ENCODE measurements around the gene TBCA. TPM values are rescaled to one million over a fixed set of nuclear protein-coding genes. Genes with fewer than 3 reads are reported as not detected.

Gene TBCA
- total RNA-seq, 1 donor: 91.5 TPM

DNA sequence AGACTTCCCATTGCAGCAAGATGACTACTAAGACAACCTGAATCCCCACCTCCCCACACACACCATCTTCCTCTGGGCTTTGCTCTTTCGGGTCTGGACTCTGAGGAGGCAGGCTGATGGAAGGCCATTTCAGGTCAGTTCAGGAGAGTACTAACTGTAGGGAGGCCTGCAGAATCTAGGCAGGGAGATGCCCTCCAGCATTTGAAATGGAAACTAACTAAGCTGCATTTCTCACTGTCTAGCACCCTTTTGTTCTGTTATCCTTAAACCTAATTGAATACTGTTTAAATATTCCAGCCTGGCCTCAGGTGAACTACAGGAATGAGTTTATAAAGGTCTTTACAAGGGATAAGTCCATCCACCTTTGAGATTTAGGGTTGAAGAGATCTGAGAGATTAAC, 4.9 kb upstream of the TBCA start:
- TF ChIP-seq, protein P1, sequence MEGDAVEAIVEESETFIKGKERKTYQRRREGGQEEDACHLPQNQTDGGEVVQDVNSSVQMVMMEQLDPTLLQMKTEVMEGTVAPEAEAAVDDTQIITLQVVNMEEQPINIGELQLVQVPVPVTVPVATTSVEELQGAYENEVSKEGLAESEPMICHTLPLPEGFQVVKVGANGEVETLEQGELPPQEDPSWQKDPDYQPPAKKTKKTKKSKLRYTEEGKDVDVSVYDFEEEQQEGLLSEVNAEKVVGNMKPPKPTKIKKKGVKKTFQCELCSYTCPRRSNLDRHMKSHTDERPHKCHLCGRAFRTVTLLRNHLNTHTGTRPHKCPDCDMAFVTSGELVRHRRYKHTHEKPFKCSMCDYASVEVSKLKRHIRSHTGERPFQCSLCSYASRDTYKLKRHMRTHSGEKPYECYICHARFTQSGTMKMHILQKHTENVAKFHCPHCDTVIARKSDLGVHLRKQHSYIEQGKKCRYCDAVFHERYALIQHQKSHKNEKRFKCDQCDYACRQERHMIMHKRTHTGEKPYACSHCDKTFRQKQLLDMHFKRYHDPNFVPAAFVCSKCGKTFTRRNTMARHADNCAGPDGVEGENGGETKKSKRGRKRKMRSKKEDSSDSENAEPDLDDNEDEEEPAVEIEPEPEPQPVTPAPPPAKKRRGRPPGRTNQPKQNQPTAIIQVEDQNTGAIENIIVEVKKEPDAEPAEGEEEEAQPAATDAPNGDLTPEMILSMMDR (IDR thresholded peaks at IDR 0.05; ENCODE audit: insufficient read depth, low read depth, low read length): no peak
- no peak for DNase-seq (ENCODE audit: low read depth)
- no peak overlapping the region for H3K4me3 ChIP-seq (ENCODE audit: low read depth, low read length)

DNA sequence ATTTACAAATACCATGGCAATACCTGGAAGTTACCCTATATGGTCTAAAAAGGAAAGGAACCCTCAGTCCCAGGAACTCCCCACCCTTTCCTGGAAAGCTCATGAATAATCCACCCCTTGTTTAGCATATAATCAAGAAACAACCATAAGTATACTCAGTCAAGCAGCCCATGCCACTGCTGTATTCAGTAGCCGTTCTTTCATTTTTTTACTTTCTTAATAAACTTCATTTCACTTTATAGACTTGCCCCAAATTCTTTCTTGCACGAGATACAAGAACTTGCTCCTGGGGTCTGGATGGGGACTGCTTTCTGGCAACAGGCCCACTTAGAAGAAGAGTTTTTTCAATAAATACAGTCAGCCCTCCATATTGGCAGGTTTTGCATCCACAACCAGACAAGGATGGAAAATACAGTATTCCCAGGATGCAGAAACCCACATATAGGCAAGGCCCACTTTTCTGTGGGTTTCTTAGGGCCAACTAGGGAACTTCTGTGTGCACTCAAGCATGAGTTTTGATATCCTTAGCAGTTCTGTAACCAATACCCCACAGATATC, 2.8 kb upstream of the TBCA start:
- TF ChIP-seq, protein P1 (IDR thresholded peaks at IDR 0.05; ENCODE audit: insufficient read depth, low read depth, low read length): no peak
- no peak overlapping the region for H3K4me3 ChIP-seq (ENCODE audit: low read depth, low read length)
- DNase-seq (ENCODE audit: low read depth): no peak

DNA sequence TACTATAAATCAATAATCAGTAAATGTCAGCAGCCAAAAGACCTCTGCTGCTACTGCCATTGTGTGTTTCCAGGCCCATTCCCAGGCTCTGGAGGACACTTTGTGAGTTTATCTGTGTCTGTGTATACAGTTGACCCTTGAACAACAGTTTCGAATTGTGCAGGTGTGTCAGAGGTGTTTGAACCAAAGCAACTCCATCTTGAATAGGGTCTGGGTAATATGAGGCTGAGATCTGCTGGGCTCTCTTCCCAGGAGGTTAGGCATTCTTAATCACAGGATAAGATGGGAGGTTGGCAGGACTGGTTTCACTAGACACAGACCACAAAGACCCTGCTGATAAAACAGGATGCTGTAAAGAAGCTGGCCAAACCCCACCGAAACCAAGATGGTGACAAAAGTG, 2.3 kb upstream of the TBCA start:
- TF ChIP-seq, protein P1 (IDR thresholded peaks at IDR 0.05; ENCODE audit: insufficient read depth, low read depth, low read length): no peak
- DNase-seq (ENCODE audit: low read depth): no peak
- H3K4me3 ChIP-seq (ENCODE audit: low read depth, low read length): no peak overlapping the region

DNA sequence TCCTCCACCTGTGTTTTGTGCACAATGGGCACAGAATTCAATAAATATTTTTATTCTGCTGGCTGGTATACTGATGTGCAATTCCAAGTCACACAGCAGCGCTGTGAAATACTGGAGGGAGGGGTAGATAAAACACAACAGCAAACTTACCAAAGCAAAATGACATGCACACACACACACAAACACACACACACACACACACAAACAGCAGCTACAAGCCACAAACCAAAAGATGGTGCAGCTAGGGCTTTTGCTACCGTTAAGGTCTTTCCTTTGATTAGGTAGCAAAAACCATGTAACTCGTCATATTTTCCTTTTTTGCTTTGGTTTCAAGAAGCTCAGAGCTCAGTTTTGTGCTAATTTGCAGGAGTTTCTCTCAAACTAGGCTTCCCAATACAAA, 1.8 kb upstream of the TBCA start:
- DNase-seq (ENCODE audit: low read depth): no peak
- H3K4me3 ChIP-seq (ENCODE audit: low read depth, low read length): no peak overlapping the region
- TF ChIP-seq, protein P1 (IDR thresholded peaks at IDR 0.05; ENCODE audit: insufficient read depth, low read depth, low read length): no peak

DNA sequence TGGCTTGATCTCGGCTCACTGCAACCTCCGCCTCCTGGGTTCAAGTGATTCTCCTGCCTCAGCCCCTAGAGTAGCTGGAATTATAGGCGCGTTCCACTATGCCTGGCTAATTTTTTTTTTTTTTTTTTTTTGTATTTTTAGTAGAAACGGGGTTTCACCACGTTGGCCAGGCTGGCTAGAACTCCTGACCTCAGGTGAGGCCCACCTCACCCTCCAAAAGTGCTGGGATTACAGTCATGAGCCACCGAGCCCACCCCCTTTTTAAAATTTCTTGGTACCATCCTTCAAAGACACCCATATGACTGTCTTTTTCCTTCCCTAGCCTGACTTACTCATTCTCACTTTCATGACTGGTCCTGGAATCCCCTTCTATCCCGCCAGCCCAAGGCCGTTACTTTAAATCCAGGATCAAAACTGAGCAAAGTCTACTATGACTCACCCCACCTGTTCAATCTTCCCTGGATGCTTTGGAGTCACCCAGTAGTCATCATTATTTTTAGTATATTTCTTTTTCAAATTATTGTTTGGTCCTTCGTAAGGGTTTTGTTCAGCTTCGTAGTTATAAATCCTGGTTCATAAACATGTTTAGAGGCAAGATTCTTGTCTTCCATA, 1.2 kb upstream of the TBCA start:
- TF ChIP-seq, protein P1 (IDR thresholded peaks at IDR 0.05; ENCODE audit: insufficient read depth, low read depth, low read length): no peak
- H3K4me3 ChIP-seq (ENCODE audit: low read depth, low read length): no peak overlapping the region
- DNase-seq (ENCODE audit: low read depth): no peak

DNA sequence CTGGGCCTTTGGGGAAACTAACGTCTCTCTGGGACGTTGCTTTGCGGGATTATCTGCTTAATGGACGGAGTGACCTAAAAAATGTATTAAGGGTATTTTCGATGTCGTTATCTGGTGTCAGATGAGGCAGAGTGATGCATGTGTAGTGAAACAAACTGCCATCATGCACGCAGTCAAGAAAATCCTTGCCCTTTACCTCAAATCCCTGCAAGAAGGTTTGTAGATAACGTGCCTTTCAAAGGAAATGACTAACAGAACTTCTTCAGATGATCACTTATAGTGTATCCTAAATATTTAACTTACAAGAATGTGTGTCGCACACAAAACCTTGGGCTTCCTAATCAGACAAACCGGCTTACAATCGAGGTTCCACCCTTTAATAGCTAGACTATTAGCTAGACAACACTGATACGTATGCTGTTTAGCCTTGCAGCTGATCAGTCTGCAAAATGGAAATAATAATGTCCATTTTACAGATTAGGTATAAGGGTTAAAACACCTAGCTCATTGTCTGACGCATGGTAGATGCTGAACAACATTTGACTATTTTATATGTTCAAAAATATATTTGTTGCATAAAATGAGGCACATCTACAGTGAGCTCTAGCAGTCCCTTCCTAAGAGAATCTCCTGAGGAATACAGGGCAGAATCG, 541 bp upstream of the TBCA start:
- TF ChIP-seq, protein P1 (IDR thresholded peaks at IDR 0.05; ENCODE audit: insufficient read depth, low read depth, low read length): no peak
- no peak for DNase-seq (ENCODE audit: low read depth)

More for the DNA sequence above, 541 bp upstream of the TBCA start:
- H3K4me3 ChIP-seq (ENCODE audit: low read depth, low read length): peak overlapping the region; percentile 76
